Neural cell (in vitro differentiated cells): Measurements from ENCODE around the gene LIN7B.

ENCODE experiments used
- EZH2 ChIP-seq: fragments of 200-600, 300-800 bp; shearing (Covaris generic), sonication (generic); IDR thresholded peaks from 2 replicates; pipeline ENCODE4 v1.6.1; 2014; ENCODE audit warnings: antibody characterized with exemption, low read length, borderline replicate concordance, mild to moderate bottlenecking; ENCODE audit not compliant: insufficient read depth, poor library complexity, severe bottlenecking
- POLR2AphosphoS5 ChIP-seq: IDR thresholded peaks from 2 replicates; pipeline ENCODE4 v1.6.1; 2012
- RAD21 ChIP-seq: fragments of 450-650 bp; conservative IDR thresholded peaks from 2 replicates; pipeline ENCODE4 v1.6.1; 2014; ENCODE audit warnings: antibody characterized with exemption, mild to moderate bottlenecking, moderate library complexity
- SMC3 ChIP-seq: fragments of 450-650 bp; conservative IDR thresholded peaks from 2 replicates; pipeline ENCODE4 v1.6.1; 2014; ENCODE audit warnings: antibody characterized with exemption, mild to moderate bottlenecking, moderate library complexity; ENCODE audit not compliant: poor library complexity
- TAF1 ChIP-seq: IDR thresholded peaks from 2 replicates; pipeline ENCODE4 v1.6.1; 2012; ENCODE audit warnings: low read depth
- TF ChIP-seq, protein P1 (sequence below): fragments of 450-650 bp; IDR thresholded peaks from 2 replicates; pipeline ENCODE4 v1.5.1; 2014; ENCODE audit warnings: antibody characterized with exemption, mild to moderate bottlenecking, moderate library complexity; ENCODE audit not compliant: poor library complexity, severe bottlenecking

DNA sequence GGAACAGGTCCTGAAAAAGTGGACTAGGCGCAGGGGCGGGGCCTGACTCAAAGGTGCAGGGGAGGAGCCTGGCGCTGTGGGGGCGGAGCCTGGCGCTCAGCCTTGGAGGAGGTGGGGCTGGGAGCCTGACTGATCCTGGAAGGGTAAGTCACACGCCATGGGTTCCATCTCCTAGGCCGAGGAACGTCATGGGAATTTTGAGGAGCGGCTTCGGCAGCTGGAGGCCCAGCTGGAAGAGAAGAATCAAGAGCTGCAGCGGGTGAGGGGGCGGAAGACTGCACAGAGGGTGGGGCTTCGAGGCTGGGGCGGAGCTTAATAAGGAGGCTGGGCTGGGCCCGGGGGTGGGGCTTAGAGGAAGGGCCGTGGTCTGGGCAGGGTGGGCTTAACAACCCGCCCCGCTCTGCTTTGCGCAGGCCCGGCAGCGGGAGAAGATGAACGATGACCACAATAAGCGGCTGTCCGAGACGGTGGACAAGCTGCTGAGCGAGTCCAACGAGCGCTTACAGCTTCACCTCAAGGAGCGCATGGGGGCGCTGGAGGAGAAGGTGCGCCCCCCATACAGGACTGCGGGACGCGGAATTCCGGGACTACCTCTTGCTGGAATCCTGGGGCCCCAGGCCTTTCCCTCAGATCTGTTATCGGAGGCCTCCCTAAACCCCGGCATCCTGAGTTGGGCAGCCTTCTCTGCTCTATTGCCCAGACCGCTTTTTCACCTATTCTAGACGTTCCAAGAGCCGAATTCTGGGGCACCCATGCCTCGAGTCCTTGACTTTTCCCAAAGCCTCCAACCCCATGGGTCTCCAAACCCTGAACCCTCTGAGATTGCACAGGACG lies 19.7 kb downstream of the LIN7B start:
- TF ChIP-seq EZH2 (no peak), TAF1 (no peak), SMC3 (no peak), RAD21 (no peak), POLR2AphosphoS5 (no peak)
- TF ChIP-seq, protein P1, sequence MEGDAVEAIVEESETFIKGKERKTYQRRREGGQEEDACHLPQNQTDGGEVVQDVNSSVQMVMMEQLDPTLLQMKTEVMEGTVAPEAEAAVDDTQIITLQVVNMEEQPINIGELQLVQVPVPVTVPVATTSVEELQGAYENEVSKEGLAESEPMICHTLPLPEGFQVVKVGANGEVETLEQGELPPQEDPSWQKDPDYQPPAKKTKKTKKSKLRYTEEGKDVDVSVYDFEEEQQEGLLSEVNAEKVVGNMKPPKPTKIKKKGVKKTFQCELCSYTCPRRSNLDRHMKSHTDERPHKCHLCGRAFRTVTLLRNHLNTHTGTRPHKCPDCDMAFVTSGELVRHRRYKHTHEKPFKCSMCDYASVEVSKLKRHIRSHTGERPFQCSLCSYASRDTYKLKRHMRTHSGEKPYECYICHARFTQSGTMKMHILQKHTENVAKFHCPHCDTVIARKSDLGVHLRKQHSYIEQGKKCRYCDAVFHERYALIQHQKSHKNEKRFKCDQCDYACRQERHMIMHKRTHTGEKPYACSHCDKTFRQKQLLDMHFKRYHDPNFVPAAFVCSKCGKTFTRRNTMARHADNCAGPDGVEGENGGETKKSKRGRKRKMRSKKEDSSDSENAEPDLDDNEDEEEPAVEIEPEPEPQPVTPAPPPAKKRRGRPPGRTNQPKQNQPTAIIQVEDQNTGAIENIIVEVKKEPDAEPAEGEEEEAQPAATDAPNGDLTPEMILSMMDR, result no peak
